Measurements from ENCODE around the gene PIM1. TPM values are rescaled to one million over a fixed set of nuclear protein-coding genes. Genes with fewer than 3 reads are reported as not detected.

The PIM1 gene
- total RNA-seq, 1 donor from 2014 or later: 182 TPM

- H3K4me1 Mint-ChIP-seq (ENCODE audit: low read depth): peaks cover 51% of the 10 kb centered on the region
- H3K9me3 Mint-ChIP-seq: no peaks in the 10 kb centered on the region
- DNase-seq (ENCODE audit: low spot score): peak; percentile 37
- peak overlapping the region; percentile 89 for H3K4me3 Mint-ChIP-seq
- peak overlapping the region; percentile 91 for H3K27ac Mint-ChIP-seq
- H3K36me3 Mint-ChIP-seq (ENCODE audit: low read depth): peaks cover 45% of the 10 kb centered on the region
- intact Hi-C loops (cut with micrococcal nuclease): loop anchor here (5.0 kb wide), 1 partner anchor 413 kb away; no protein-coding TSS in a partner anchor
- H3K27me3 Mint-ChIP-seq (ENCODE audit: insufficient read depth): peaks cover 2% of the 10 kb centered on the region
Measured at GRCh38 chr6:37170273-37171200, 585 bp downstream of the PIM1 start.

- H3K36me3 Mint-ChIP-seq (ENCODE audit: low read depth): peaks cover 51% of the 10 kb centered on the region
- H3K4me3 Mint-ChIP-seq: peak overlapping the region; percentile 89
- peaks cover 57% of the 10 kb centered on the region for H3K4me1 Mint-ChIP-seq (ENCODE audit: low read depth)
- H3K9me3 Mint-ChIP-seq: no peaks in the 10 kb centered on the region
- peaks cover 2% of the 10 kb centered on the region for H3K27me3 Mint-ChIP-seq (ENCODE audit: insufficient read depth)
- intact Hi-C loops (cut with micrococcal nuclease): loop anchor here (5.0 kb wide), 1 partner anchor 414 kb away; no protein-coding TSS in a partner anchor
- DNase-seq (ENCODE audit: low spot score): peak; percentile 28
- peak overlapping the region; percentile 91 for H3K27ac Mint-ChIP-seq
Measured at GRCh38 chr6:37171201-37171969, 1.4 kb downstream of the PIM1 start.

DNA sequence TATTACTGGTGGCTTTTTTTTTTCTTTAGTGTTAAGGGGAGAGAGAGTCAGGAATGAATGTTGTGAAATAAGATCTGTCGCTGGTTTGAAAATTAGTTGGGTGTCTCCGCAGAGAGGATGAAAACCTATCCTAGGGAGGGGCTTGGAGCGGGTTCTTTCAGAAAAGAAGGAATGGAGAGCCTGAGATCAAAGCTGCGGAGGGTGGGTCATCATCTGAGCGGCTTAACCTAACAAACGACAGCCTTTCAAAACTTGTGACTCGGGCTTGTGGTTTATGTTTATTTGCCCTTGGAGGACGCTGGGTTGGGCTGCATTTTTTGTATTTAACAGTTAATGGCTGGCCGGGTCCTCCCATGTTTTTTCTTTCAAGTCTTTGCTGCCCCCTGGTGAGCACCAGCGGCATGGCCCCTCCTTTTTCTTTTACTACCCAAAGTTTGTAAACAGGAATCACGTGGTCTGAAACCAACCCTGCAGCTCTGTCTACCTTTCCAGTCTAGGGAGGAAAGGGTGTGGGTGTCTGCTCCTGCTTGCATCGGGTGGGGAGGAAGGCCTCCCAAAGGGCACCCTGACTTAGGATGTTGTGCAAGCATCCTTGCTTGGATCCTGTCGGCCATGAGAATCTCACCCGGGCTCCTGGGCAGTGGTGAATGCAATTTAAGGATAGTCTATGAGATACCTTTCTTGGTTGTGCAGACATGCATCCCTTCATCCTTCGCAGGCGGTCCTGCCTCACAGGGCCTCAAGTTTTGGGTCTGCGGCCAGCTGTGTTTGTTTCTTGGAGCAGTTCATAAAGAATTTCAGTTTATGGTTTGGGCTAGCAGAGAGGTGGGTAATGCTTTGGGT, 2.2 kb downstream of the PIM1 start:
- Mint-ChIP-seq H3K36me3 (ENCODE audit: low read depth) (peaks cover 55% of the 10 kb centered on the region), H3K4me3 (peak overlapping the region; percentile 89), H3K27me3 (ENCODE audit: insufficient read depth) (peaks cover 2% of the 10 kb centered on the region), H3K27ac (peak overlapping the region; percentile 91), H3K4me1 (ENCODE audit: low read depth) (peaks cover 65% of the 10 kb centered on the region), H3K9me3 (no peaks in the 10 kb centered on the region)
- intact Hi-C loops (cut with micrococcal nuclease): loop anchor here (1.0 to 5.0 kb wide), 8 partner anchors 38 to 415 kb away; partner anchors contain the start of gene C6orf89
- peak; percentile 90 for DNase-seq (ENCODE audit: low spot score)

GRCh38 chr6:37172912-37173492, 3.0 kb downstream of the PIM1 start:
- Mint-ChIP-seq H3K36me3 (ENCODE audit: low read depth) (peaks cover 62% of the 10 kb centered on the region), H3K4me3 (peak overlapping the region; percentile 89)

DNA sequence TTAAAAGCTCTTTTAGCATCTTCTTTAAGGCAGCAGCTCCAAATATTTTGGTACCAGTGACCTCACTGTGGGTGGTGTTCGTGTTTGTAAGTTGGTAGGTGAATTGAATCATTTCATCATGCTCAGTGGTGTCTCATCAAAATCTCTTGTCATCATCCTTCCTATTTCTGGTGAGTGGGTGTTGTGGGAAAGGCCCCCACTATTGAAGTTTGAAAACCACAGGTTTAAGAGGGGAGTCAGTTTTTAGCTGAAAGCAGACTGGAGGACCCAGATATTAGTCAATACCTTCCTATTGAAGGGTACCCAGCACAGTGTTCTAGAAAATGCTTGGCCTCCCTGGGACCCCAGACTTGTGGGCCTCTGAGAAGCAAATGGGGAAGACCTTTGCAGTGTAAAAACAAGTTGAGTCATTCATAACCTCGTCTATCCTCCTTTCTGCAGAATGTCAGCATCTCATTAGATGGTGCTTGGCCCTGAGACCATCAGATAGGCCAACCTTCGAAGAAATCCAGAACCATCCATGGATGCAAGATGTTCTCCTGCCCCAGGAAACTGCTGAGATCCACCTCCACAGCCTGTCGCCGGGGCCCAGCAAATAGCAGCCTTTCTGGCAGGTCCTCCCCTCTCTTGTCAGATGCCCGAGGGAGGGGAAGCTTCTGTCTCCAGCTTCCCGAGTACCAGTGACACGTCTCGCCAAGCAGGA, 3.7 kb downstream of the PIM1 start:
- H3K27me3 Mint-ChIP-seq (ENCODE audit: insufficient read depth): no peaks in the 10 kb centered on the region
- peaks cover 65% of the 10 kb centered on the region for H3K36me3 Mint-ChIP-seq (ENCODE audit: low read depth)
- H3K4me3 Mint-ChIP-seq: peak overlapping the region; percentile 89
- H3K27ac Mint-ChIP-seq: peak overlapping the region; percentile 91
- intact Hi-C loops (cut with micrococcal nuclease): loop anchor here (1.0 to 5.0 kb wide), 7 partner anchors 10 to 416 kb away; no protein-coding TSS in a partner anchor
- peaks cover 68% of the 10 kb centered on the region for H3K4me1 Mint-ChIP-seq (ENCODE audit: low read depth)
- H3K9me3 Mint-ChIP-seq: no peaks in the 10 kb centered on the region
- DNase-seq (ENCODE audit: low spot score): no peak

More at GRCh38 chr6:37172912-37173492, 3.0 kb downstream of the PIM1 start:
- DNase-seq (ENCODE audit: low spot score): no peak
- H3K27me3 Mint-ChIP-seq (ENCODE audit: insufficient read depth): peaks cover 2% of the 10 kb centered on the region
- intact Hi-C loops (cut with micrococcal nuclease): loop anchor here (1.0 to 5.0 kb wide), 14 partner anchors 10 to 416 kb away; partner anchors contain the start of gene C6orf89
- H3K4me1 Mint-ChIP-seq (ENCODE audit: low read depth): peaks cover 72% of the 10 kb centered on the region
- no peaks in the 10 kb centered on the region for H3K9me3 Mint-ChIP-seq
- peak overlapping the region; percentile 91 for H3K27ac Mint-ChIP-seq

DNA sequence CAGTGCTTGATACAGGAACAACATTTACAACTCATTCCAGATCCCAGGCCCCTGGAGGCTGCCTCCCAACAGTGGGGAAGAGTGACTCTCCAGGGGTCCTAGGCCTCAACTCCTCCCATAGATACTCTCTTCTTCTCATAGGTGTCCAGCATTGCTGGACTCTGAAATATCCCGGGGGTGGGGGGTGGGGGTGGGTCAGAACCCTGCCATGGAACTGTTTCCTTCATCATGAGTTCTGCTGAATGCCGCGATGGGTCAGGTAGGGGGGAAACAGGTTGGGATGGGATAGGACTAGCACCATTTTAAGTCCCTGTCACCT, 4.2 kb downstream of the PIM1 start:
- Mint-ChIP-seq H3K4me3 (peak overlapping the region; percentile 89), H3K36me3 (ENCODE audit: low read depth) (peaks cover 65% of the 10 kb centered on the region), H3K9me3 (no peaks in the 10 kb centered on the region), H3K27ac (peak overlapping the region; percentile 91), H3K27me3 (ENCODE audit: insufficient read depth) (no peaks in the 10 kb centered on the region), H3K4me1 (ENCODE audit: low read depth) (peaks cover 63% of the 10 kb centered on the region)
- DNase-seq (ENCODE audit: low spot score): no peak
- intact Hi-C loops (cut with micrococcal nuclease): loop anchor here (5.0 kb wide), 1 partner anchor 417 kb away; no protein-coding TSS in a partner anchor

- intact Hi-C loops (cut with micrococcal nuclease): loop anchor here (5.0 kb wide), 1 partner anchor 417 kb away; no protein-coding TSS in a partner anchor
- H3K27me3 Mint-ChIP-seq (ENCODE audit: insufficient read depth): no peaks in the 10 kb centered on the region
- H3K27ac Mint-ChIP-seq: peak overlapping the region; percentile 91
- DNase-seq (ENCODE audit: low spot score): no peak
- no peaks in the 10 kb centered on the region for H3K9me3 Mint-ChIP-seq
- H3K4me3 Mint-ChIP-seq: peak overlapping the region; percentile 89
- peaks cover 59% of the 10 kb centered on the region for H3K4me1 Mint-ChIP-seq (ENCODE audit: low read depth)
- H3K36me3 Mint-ChIP-seq (ENCODE audit: low read depth): peaks cover 65% of the 10 kb centered on the region
Measured at GRCh38 chr6:37174515-37175331, 4.8 kb downstream of the PIM1 start.

GRCh38 chr6:37175332-37176267, 5.6 kb downstream of the PIM1 start:
- Mint-ChIP-seq H3K4me1 (ENCODE audit: low read depth) (peaks cover 67% of the 10 kb centered on the region), H3K9me3 (no peaks in the 10 kb centered on the region), H3K36me3 (ENCODE audit: low read depth) (peaks cover 65% of the 10 kb centered on the region), H3K4me3 (peak overlapping the region; percentile 89), H3K27me3 (ENCODE audit: insufficient read depth) (no peaks in the 10 kb centered on the region), H3K27ac (peak overlapping the region; percentile 91)
- intact Hi-C loops (cut with micrococcal nuclease): no loop called here
- DNase-seq (ENCODE audit: low spot score): no peak

DNA sequence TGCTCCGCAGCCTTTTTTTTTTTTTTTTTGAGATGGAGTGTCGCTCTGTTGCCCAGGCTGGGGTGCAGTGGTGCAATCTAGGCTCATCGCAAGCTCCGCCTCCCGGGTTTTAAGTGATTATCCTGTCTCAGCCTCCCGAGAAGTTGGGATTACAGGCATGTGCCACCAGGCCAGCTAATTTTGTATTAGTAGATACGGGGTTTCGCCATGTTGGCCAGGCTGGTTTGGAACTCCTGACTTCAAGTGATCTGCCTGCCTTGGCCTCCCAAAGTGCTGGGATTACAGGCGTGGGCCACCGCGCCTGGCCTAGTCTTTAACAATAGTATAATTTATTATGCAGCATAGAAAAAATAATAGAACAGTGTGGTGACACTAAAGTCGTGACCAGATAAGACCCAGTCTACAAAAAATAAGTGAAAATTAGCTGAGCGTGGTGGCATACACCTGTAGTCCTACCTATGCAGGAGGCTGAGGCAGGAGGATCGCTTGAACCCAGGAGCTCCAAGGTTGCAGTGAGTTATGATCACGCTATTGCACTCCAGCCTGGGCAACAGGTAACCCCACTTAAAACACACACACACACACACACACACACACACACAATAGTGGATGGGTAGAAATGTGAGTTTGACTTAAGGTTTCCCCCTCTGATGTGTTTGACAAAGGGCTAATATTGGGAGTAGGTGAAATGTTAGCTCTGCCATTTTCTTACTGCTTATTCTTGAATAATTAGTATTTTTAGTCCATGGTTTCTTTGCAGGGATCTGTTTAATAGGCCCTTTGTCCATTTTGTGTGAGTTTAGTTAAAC, 6.5 kb downstream of the PIM1 start:
- Mint-ChIP-seq H3K4me3 (peak overlapping the region; percentile 89), H3K27me3 (ENCODE audit: insufficient read depth) (no peaks in the 10 kb centered on the region), H3K4me1 (ENCODE audit: low read depth) (peaks cover 72% of the 10 kb centered on the region), H3K9me3 (no peaks in the 10 kb centered on the region), H3K36me3 (ENCODE audit: low read depth) (peaks cover 60% of the 10 kb centered on the region), H3K27ac (peak overlapping the region; percentile 91)
- DNase-seq (ENCODE audit: low spot score): no peak
- intact Hi-C loops (cut with micrococcal nuclease): no loop called here
